GM12878 (cell line): Measurements from ENCODE around the gene TNFRSF6B. TPM values are rescaled to one million over a fixed set of nuclear protein-coding genes. Genes with fewer than 3 reads are reported as not detected.

Source experiments
- ATAC-seq: fragments of 200-7000 bp; cut with Tn5 transposase; 3 replicates; pipeline ENCODE4 v1.9.1; 2020; ENCODE audit warnings: mild to moderate bottlenecking, moderate library complexity
- BruUV-seq: library from RNA; stranded (reverse); fragments of 400-500 nt; replicated peaks from 2 replicates; lab custom pipeline; 2021; lab: Mats Ljungman, UMichigan
- CTCF ChIA-PET: fragments of 300-600 bp; sonication (Branson Sonifier 250); formaldehyde crosslinking; extraction: SDS; loops from one replicate; lab custom pipeline; 2021; ENCODE audit warnings: inconsistent platforms; lab: Yijun Ruan, JAX
- POLR2A ChIA-PET: fragments of 350-600 bp; formaldehyde crosslinking; extraction: SDS; loops from one replicate; lab custom pipeline; 2021; ENCODE audit warnings: inconsistent platforms; lab: Charles Lee
- RAD21 ChIA-PET: fragments of 300-600 bp; sonication (Branson Sonifier 250); formaldehyde crosslinking; loops from one replicate; lab custom pipeline; 2023; ENCODE audit warnings: antibody characterized with exemption; ENCODE audit not compliant: unreplicated experiment; lab: Charles Lee
- SMC1A ChIA-PET: fragments of 300-600 bp; sonication (Branson Sonifier 250); formaldehyde crosslinking; loops from one replicate; lab custom pipeline; 2023; ENCODE audit not compliant: unreplicated experiment, uncharacterized antibody; lab: Charles Lee
- DNase-seq: peaks from one replicate; pipeline ENCODE4 v3.0.0-alpha.2; 2011; ENCODE audit warnings: low read depth, low spot score
- FAIRE-seq: peaks from 3 replicates; lab custom pipeline; 2011; peaks lifted over from hg19 to GRCh38; lab: Jason Lieb, UNC
- H2AFZ ChIP-seq: 2 replicates; pipeline ENCODE4 v1.6.0; 2011; ENCODE audit warnings: low read depth, low read length, control low read depth; ENCODE audit not compliant: control insufficient read depth
- H3K27ac ChIP-seq: 2 replicates; pipeline ENCODE4 v1.5.1; 2011; ENCODE audit warnings: control low read depth; ENCODE audit not compliant: control insufficient read depth, insufficient read depth
- H3K27me3 ChIP-seq, 2 experiments: replicated peaks in 1 of 2; 2 replicates each; pipeline versions ENCODE4 v1.6.0 to v1.6.1; 2011; ENCODE audit warnings: low read length in 1 of 2; ENCODE audit not compliant: control insufficient read depth in 2 of 2, insufficient read depth in 2 of 2
- H3K36me3 ChIP-seq, 2 experiments: 2 replicates each; pipeline ENCODE4 v1.5.1; 2011; ENCODE audit warnings: low read length in 1 of 2; ENCODE audit not compliant: control insufficient read depth in 2 of 2, insufficient read depth in 2 of 2
- H3K4me1 ChIP-seq: 2 replicates; pipeline ENCODE4 v1.6.1; 2011; ENCODE audit warnings: mild to moderate bottlenecking, low read length, moderate library complexity, mixed read lengths; ENCODE audit not compliant: control insufficient read depth, insufficient read depth
- H3K4me2 ChIP-seq: 2 replicates; pipeline ENCODE4 v1.6.0; 2011; ENCODE audit warnings: control low read depth; ENCODE audit not compliant: control insufficient read depth, insufficient read depth
- H3K4me3 ChIP-seq: fragments of 200-600 bp; sonication (generic); 2 replicates; pipeline ENCODE4 v1.5.1; 2016
- H3K79me2 ChIP-seq: 2 replicates; pipeline ENCODE4 v1.6.0; 2011; ENCODE audit warnings: low read length; ENCODE audit not compliant: control insufficient read depth, insufficient read depth
- H3K9ac ChIP-seq: 2 replicates; pipeline ENCODE4 v1.8.0; 2011; ENCODE audit warnings: low read length, control low read depth, mixed read lengths; ENCODE audit not compliant: control insufficient read depth, insufficient read depth
- H3K9me3 ChIP-seq: replicated peaks from 3 replicates; pipeline ENCODE4 v1.5.1; 2011; ENCODE audit warnings: mild to moderate bottlenecking, low read length; ENCODE audit not compliant: control insufficient read depth, insufficient read depth
- H4K20me1 ChIP-seq: 2 replicates; pipeline ENCODE4 v1.6.0; 2011; ENCODE audit not compliant: control insufficient read depth, insufficient read depth
- BCL11A ChIP-seq: IDR thresholded peaks from 2 replicates; pipeline ENCODE4 v1.6.1; 2011; ENCODE audit warnings: low read depth, low read length
- BMI1 ChIP-seq: fragments of 450-650 bp; IDR thresholded peaks from 2 replicates; pipeline ENCODE4 v1.6.1; 2016; ENCODE audit warnings: mild to moderate bottlenecking, moderate library complexity, borderline replicate concordance
- EGR1 ChIP-seq, 2 experiments: IDR thresholded peaks; 1 replicate in 1 of 2; 2 replicates in 1 of 2; pipeline ENCODE4 v1.6.1; 2011 to 2012; ENCODE audit warnings: low read depth in 2 of 2, low read length in 2 of 2, borderline replicate concordance in 1 of 2, mild to moderate bottlenecking in 1 of 2, moderate library complexity in 1 of 2
- MTA3 ChIP-seq: IDR thresholded peaks from 2 replicates; pipeline ENCODE4 v1.6.1; 2012; ENCODE audit warnings: low read length, inconsistent platforms, borderline replicate concordance
- MYB ChIP-seq: fragments of 150-350 bp; IDR thresholded peaks from 2 replicates; pipeline ENCODE4 v1.6.1; 2014; ENCODE audit warnings: mild to moderate bottlenecking, low read depth, low read length, borderline replicate concordance
- NR2C1 ChIP-seq: fragments of 450-650 bp; IDR thresholded peaks from 2 replicates; pipeline ENCODE4 v1.6.1; 2017; ENCODE audit warnings: antibody characterized with exemption, mild to moderate bottlenecking, moderate library complexity
- NR2F1 ChIP-seq: fragments of 450-650 bp; conservative IDR thresholded peaks from 2 replicates; pipeline ENCODE4 v1.6.1; 2017; ENCODE audit warnings: mild to moderate bottlenecking
- PML ChIP-seq: IDR thresholded peaks from 2 replicates; pipeline ENCODE4 v1.6.1; 2012; ENCODE audit warnings: low read length, inconsistent platforms
- POLR2A ChIP-seq: IDR thresholded peaks from 2 replicates; pipeline ENCODE4 v1.6.1; 2011; ENCODE audit warnings: low read depth, mild to moderate bottlenecking, low read length
- SMAD1 ChIP-seq: fragments of 450-650 bp; IDR thresholded peaks from 2 replicates; pipeline ENCODE4 v1.6.1; 2018; ENCODE audit warnings: mild to moderate bottlenecking, low read depth; ENCODE audit not compliant: partially characterized antibody
- ZNF217 ChIP-seq: fragments of 450-650 bp; IDR thresholded peaks from 2 replicates; pipeline ENCODE4 v1.6.1; 2017; ENCODE audit warnings: antibody characterized with exemption, mild to moderate bottlenecking
- WGBS: methylation state at CpG from one replicate; pipeline ENCODE4 v1.1.6; 2016; ENCODE audit warnings: low lambda C conversion rate; ENCODE audit not compliant: insufficient replicate concordance, insufficient coverage; ENCODE audit errors: missing lambda C conversion rate; 5-methylcytosine and 5-hydroxymethylcytosine counted together
- in situ Hi-C: fragments of 300-500 bp; cut with MboI; formaldehyde crosslinking; loops from 9 replicates; pipeline ENCODE4 v1.14.3; 2018; ENCODE audit warnings: mixed read lengths
- intact Hi-C: fragments of 100-400 bp; cut with micrococcal nuclease; formaldehyde crosslinking; loops from one replicate; pipeline ENCODE4 v1.14.2; 2022; ENCODE audit not compliant: unreplicated experiment
- polyA plus RNA-seq, 11 experiments: library from polyadenylated mRNA; depleted of rRNA in 4 of 11; unstranded in 6 of 11; stranded (reverse) in 5 of 11; fragments of >200 nt; fragmentation: Nextera tagmentation in 4 of 11; fragmentation: Illumina TruSeq in 1 of 11; extraction: Ambion mirVana in 4 of 11; extraction: Trizol in 1 of 11; gene quantifications; 1 replicate in 1 of 11; 2 replicates in 10 of 11; pipeline versions ENCODE4 v1.2.1 to v1.2.3, GENCODE V29; 2011 to 2016; ENCODE audit warnings: inconsistent platforms in 2 of 11, missing spikeins in 2 of 11, low read depth in 1 of 11
- total RNA-seq, 4 experiments: library from RNA; depleted of rRNA in 3 of 4; stranded (reverse); fragments of >200 nt in 3 of 4; fragmentation: Illumina TruSeq in 1 of 4; extraction: Trizol in 1 of 4; gene quantifications; 2 replicates each; pipeline versions ENCODE4 v1.2.1 to v1.2.3, GENCODE V29; 2013 to 2021
- TF ChIP-seq, protein P1 (sequence below): IDR thresholded peaks from 2 replicates; pipeline ENCODE4 v1.6.1; 2011; ENCODE audit warnings: low read depth, mild to moderate bottlenecking, low read length, moderate library complexity, borderline replicate concordance; ENCODE audit errors: extremely low read depth
- TF ChIP-seq, protein P2 (sequence below): fragments of 450-650 bp; IDR thresholded peaks from 2 replicates; pipeline ENCODE4 v1.6.1; 2014; ENCODE audit warnings: mild to moderate bottlenecking
- TF ChIP-seq, protein P3 (sequence below): IDR thresholded peaks from 2 replicates; pipeline ENCODE4 v1.6.1; 2011; ENCODE audit warnings: borderline replicate concordance, low read depth, mild to moderate bottlenecking, moderate library complexity, mixed read lengths, low read length; ENCODE audit not compliant: insufficient read depth; ENCODE audit errors: extremely low read length
- TF ChIP-seq, protein P4 (sequence below): fragments of 450-650 bp; IDR thresholded peaks from 2 replicates; pipeline ENCODE4 v1.6.1; 2017; ENCODE audit warnings: borderline replicate concordance
- TF ChIP-seq, protein P5 (sequence below): fragments of 450-650 bp; IDR thresholded peaks from 2 replicates; pipeline ENCODE4 v1.6.1; 2016; ENCODE audit warnings: mild to moderate bottlenecking
- TF ChIP-seq, protein P6 (sequence below): fragments of 450-650 bp; IDR thresholded peaks from 2 replicates; pipeline ENCODE4 v1.6.1; 2018; ENCODE audit warnings: borderline replicate concordance, mild to moderate bottlenecking; ENCODE audit not compliant: partially characterized antibody

The TNFRSF6B gene
- total and polyA plus RNA-seq, 10 of the 15 experiments (the other 5 are each of a cell fraction or from before 2014, with no cell fraction given) = 0.67 to 2.2 (median 1.8) TPM; not detected in 7

DNA sequence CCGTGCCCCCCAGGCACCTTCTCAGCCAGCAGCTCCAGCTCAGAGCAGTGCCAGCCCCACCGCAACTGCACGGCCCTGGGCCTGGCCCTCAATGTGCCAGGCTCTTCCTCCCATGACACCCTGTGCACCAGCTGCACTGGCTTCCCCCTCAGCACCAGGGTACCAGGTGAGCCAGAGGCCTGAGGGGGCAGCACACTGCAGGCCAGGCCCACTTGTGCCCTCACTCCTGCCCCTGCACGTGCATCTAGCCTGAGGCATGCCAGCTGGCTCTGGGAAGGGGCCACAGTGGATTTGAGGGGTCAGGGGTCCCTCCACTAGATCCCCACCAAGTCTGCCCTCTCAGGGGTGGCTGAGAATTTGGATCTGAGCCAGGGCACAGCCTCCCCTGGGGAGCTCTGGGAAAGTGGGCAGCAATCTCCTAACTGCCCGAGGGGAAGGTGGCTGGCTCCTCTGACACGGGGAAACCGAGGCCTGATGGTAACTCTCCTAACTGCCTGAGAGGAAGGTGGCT lies 960 bp downstream of the TNFRSF6B start:
- SMC1A ChIA-PET = interaction anchor here (1.6 kb wide), 1 partner anchor 39 kb away, joined by 4 read pairs; the partner anchor contains the start of gene LIME1
- DNase-seq = no peak

More for the DNA sequence above, 960 bp downstream of the TNFRSF6B start:
- Histone ChIP-seq H3K27ac (no peak overlapping the region), H3K9me3 (no peaks in the 10 kb centered on the region), H3K4me1 (peaks cover 16% of the 10 kb centered on the region)
- no peak for ATAC-seq
- FAIRE-seq = no peak
- in situ Hi-C loops = no loop called here
- 70% methylated on average over 7 of the region's 7 CpGs for WGBS
- TF ChIP-seq BCL11A (no peak), MTA3 (0 out of 2 replicates have a peak, but pooled peaks have one; percentile 42), EGR1 (IDR thresholded peaks at IDR 0.05; ENCODE audit: borderline replicate concordance in 1 of 2, low read depth in 2 of 2, low read length in 2 of 2) (no peak), SMAD1 (no peak), POLR2A (peak; percentile 10), NR2F1 (no peak), PML (no peak), ZNF217 (no peak), MYB (no peak), BMI1 (no peak), NR2C1 (no peak)
- TF ChIP-seq, protein P1, sequence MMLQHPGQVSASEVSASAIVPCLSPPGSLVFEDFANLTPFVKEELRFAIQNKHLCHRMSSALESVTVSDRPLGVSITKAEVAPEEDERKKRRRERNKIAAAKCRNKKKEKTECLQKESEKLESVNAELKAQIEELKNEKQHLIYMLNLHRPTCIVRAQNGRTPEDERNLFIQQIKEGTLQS = no peak
- TF ChIP-seq, protein P2, sequence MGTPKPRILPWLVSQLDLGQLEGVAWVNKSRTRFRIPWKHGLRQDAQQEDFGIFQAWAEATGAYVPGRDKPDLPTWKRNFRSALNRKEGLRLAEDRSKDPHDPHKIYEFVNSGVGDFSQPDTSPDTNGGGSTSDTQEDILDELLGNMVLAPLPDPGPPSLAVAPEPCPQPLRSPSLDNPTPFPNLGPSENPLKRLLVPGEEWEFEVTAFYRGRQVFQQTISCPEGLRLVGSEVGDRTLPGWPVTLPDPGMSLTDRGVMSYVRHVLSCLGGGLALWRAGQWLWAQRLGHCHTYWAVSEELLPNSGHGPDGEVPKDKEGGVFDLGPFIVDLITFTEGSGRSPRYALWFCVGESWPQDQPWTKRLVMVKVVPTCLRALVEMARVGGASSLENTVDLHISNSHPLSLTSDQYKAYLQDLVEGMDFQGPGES = no peak
- TF ChIP-seq, protein P3, sequence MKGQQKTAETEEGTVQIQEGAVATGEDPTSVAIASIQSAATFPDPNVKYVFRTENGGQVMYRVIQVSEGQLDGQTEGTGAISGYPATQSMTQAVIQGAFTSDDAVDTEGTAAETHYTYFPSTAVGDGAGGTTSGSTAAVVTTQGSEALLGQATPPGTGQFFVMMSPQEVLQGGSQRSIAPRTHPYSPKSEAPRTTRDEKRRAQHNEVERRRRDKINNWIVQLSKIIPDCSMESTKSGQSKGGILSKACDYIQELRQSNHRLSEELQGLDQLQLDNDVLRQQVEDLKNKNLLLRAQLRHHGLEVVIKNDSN = no peak
- TF ChIP-seq, protein P4, sequence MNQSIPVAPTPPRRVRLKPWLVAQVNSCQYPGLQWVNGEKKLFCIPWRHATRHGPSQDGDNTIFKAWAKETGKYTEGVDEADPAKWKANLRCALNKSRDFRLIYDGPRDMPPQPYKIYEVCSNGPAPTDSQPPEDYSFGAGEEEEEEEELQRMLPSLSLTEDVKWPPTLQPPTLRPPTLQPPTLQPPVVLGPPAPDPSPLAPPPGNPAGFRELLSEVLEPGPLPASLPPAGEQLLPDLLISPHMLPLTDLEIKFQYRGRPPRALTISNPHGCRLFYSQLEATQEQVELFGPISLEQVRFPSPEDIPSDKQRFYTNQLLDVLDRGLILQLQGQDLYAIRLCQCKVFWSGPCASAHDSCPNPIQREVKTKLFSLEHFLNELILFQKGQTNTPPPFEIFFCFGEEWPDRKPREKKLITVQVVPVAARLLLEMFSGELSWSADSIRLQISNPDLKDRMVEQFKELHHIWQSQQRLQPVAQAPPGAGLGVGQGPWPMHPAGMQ = no peak
- TF ChIP-seq, protein P5, sequence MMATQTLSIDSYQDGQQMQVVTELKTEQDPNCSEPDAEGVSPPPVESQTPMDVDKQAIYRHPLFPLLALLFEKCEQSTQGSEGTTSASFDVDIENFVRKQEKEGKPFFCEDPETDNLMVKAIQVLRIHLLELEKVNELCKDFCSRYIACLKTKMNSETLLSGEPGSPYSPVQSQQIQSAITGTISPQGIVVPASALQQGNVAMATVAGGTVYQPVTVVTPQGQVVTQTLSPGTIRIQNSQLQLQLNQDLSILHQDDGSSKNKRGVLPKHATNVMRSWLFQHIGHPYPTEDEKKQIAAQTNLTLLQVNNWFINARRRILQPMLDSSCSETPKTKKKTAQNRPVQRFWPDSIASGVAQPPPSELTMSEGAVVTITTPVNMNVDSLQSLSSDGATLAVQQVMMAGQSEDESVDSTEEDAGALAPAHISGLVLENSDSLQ = no peak
- TF ChIP-seq, protein P6, sequence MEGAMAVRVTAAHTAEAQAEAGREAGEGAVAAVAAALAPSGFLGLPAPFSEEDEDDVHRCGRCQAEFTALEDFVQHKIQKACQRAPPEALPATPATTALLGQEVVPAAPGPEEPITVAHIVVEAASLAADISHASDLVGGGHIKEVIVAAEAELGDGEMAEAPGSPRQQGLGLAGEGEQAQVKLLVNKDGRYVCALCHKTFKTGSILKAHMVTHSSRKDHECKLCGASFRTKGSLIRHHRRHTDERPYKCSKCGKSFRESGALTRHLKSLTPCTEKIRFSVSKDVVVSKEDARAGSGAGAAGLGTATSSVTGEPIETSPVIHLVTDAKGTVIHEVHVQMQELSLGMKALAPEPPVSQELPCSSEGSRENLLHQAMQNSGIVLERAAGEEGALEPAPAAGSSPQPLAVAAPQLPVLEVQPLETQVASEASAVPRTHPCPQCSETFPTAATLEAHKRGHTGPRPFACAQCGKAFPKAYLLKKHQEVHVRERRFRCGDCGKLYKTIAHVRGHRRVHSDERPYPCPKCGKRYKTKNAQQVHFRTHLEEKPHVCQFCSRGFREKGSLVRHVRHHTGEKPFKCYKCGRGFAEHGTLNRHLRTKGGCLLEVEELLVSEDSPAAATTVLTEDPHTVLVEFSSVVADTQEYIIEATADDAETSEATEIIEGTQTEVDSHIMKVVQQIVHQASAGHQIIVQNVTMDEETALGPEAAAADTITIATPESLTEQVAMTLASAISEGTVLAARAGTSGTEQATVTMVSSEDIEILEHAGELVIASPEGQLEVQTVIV = no peak
- TF ChIP-seq, all 136 proteins: peak for 2
- no TSS peak for BruUV-seq
- Histone ChIP-seq H3K9ac (no peak overlapping the region), H2AFZ (no peak overlapping the region), H3K4me2 (no peak overlapping the region), H3K4me3 (no peak overlapping the region), H3K27me3 (no peaks in the 10 kb centered on the region), H3K36me3 (no peaks in the 10 kb centered on the region; a peak in 1 of 4 replicates), H3K79me2 (no peaks in the 10 kb centered on the region), H4K20me1 (no peaks in the 10 kb centered on the region)
- ChIA-PET RAD21 (interaction anchor here (0.5 kb wide), 1 partner anchor 168 kb away, joined by 3 read pairs; the partner anchor contains the start of gene TPD52L2), CTCF (interaction anchor here (0.7 kb wide), 1 partner anchor 10 kb away, joined by 3 read pairs; the partner anchor contains the start of genes ARFRP1 and ZGPAT), POLR2A (interaction anchor here (1.6 kb wide), 1 partner anchor 124 kb away, joined by 7 read pairs; no protein-coding TSS in a partner anchor)
- intact Hi-C loops = no loop called here
